GM12801 (cell line): Measurements from ENCODE around the gene ARF6.

Source experiments
- TF ChIP-seq, protein P1 (sequence below): IDR thresholded peaks from one replicate; pipeline ENCODE4 v1.5.1; 2011; ENCODE audit warnings: control low read depth; ENCODE audit not compliant: insufficient read length; ENCODE audit errors: extremely low read depth

Gene ARF6

GRCh38 chr14:49904270-49904669 lies 11.4 kb downstream of the ARF6 start:
- TF ChIP-seq, protein P1, sequence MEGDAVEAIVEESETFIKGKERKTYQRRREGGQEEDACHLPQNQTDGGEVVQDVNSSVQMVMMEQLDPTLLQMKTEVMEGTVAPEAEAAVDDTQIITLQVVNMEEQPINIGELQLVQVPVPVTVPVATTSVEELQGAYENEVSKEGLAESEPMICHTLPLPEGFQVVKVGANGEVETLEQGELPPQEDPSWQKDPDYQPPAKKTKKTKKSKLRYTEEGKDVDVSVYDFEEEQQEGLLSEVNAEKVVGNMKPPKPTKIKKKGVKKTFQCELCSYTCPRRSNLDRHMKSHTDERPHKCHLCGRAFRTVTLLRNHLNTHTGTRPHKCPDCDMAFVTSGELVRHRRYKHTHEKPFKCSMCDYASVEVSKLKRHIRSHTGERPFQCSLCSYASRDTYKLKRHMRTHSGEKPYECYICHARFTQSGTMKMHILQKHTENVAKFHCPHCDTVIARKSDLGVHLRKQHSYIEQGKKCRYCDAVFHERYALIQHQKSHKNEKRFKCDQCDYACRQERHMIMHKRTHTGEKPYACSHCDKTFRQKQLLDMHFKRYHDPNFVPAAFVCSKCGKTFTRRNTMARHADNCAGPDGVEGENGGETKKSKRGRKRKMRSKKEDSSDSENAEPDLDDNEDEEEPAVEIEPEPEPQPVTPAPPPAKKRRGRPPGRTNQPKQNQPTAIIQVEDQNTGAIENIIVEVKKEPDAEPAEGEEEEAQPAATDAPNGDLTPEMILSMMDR, result no peak

DNA sequence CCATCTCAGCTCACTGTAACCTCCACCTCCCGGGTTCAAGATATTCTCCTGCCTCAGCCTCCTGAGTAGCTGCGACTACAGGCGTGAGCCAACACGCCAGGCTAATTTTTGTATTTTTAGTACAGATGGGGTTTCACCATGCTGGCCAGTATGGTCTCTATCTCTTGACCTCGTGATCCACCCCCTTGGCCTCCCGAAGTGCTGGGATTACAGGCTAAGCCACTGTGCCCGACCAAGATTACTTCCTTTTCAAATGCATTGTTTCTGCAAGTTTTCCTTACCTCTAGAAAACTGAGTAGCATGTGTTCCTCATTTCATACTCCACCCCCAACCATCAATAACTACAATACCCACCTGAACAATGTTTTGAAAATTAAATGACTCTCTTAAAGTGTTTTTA lies 13.1 kb downstream of the ARF6 start:
- TF ChIP-seq, protein P1, result no peak

DNA sequence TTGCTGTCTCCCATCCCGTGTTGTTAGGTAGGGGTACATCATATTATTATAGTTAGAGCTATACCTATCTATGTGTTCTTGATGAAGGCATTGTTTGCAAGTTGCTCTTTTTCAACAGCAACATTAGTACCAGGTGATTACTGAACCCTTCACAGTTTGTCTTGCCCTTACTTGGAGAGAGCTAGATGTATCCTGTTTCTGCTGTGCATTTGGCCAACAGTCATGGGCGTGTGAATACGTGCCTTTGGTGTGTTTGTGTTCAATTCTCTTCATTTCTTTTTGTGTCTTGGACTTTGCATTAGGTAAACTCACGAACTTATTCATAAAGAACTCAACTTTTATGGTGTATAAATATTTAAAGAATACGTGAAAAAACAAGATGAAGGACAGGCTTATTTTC lies 14.3 kb downstream of the ARF6 start:
- TF ChIP-seq, protein P1, result no peak

- TF ChIP-seq, protein P1, result no peak
Measured at GRCh38 chr14:49908433-49908782, 15.5 kb downstream of the ARF6 start.

GRCh38 chr14:49909016-49909415 lies 16.1 kb downstream of the ARF6 start:
- TF ChIP-seq, protein P1, result no peak

DNA sequence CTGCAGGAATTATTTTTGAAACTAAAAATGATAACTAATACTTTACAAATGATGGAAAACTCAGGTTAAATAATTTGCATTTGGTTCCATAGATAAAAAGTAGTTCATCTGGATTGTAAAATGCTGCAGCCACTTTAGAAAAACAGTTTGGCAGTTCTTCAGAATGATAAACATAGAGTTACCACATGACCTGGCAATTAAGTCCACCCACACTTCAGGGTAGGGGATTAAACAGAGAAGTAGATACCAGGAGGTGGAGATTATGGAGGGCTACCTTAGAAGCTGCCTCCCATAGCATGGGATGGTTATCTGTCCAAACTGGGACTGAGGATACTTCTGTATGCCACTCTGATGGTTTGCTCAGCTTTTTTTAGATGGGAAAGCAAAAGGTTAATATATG lies 22.2 kb downstream of the ARF6 start:
- TF ChIP-seq, protein P1, result no peak

DNA sequence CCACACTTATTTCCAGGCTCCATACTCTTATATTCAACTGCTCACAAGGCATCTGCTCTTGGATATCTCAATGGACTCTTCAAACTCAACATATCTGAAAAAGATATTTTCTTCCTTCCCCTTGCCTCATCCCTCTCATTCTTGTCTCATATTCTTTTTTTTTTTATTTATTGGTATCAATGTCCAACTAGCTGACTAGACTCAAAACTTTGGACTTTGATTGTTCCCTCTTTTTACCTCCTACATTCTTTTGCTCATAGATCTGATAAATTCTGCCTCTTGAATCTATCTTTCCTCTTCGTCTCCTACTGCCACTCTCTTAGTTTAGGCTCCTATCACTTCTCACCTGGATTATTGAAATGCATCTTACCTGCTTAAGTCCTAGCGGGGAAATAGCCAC lies 25.8 kb downstream of the ARF6 start:
- TF ChIP-seq, protein P1, result no peak
